GM12878 (cell line): ENCODE results near the gene DCAF6. TPM values are rescaled to one million over a fixed set of nuclear protein-coding genes. Genes with fewer than 3 reads are reported as not detected.

ENCODE experiments used
- ATAC-seq: fragments of 200-7000 bp; cut with Tn5 transposase; 3 replicates; pipeline ENCODE4 v1.9.1; 2020; ENCODE audit warnings: mild to moderate bottlenecking, moderate library complexity
- BruUV-seq: library from RNA; stranded (reverse); fragments of 400-500 nt; replicated peaks from 2 replicates; lab custom pipeline; 2021; lab: Mats Ljungman, UMichigan
- CTCF ChIA-PET: fragments of 300-600 bp; sonication (Branson Sonifier 250); formaldehyde crosslinking; extraction: SDS; loops from one replicate; lab custom pipeline; 2021; ENCODE audit warnings: inconsistent platforms; lab: Yijun Ruan, JAX
- POLR2A ChIA-PET: fragments of 350-600 bp; formaldehyde crosslinking; extraction: SDS; loops from one replicate; lab custom pipeline; 2021; ENCODE audit warnings: inconsistent platforms; lab: Charles Lee
- RAD21 ChIA-PET: fragments of 300-600 bp; sonication (Branson Sonifier 250); formaldehyde crosslinking; loops from one replicate; lab custom pipeline; 2023; ENCODE audit warnings: antibody characterized with exemption; ENCODE audit not compliant: unreplicated experiment; lab: Charles Lee
- SMC1A ChIA-PET: fragments of 300-600 bp; sonication (Branson Sonifier 250); formaldehyde crosslinking; loops from one replicate; lab custom pipeline; 2023; ENCODE audit not compliant: unreplicated experiment, uncharacterized antibody; lab: Charles Lee
- DNase-seq: peaks from one replicate; pipeline ENCODE4 v3.0.0-alpha.2; 2011; ENCODE audit warnings: low read depth, low spot score
- FAIRE-seq: peaks from 3 replicates; lab custom pipeline; 2011; peaks lifted over from hg19 to GRCh38; lab: Jason Lieb, UNC
- H2AFZ ChIP-seq: 2 replicates; pipeline ENCODE4 v1.6.0; 2011; ENCODE audit warnings: low read depth, low read length, control low read depth; ENCODE audit not compliant: control insufficient read depth
- H3K27ac ChIP-seq: 2 replicates; pipeline ENCODE4 v1.5.1; 2011; ENCODE audit warnings: control low read depth; ENCODE audit not compliant: control insufficient read depth, insufficient read depth
- H3K27me3 ChIP-seq, 2 experiments: replicated peaks in 1 of 2; 2 replicates each; pipeline versions ENCODE4 v1.6.0 to v1.6.1; 2011; ENCODE audit warnings: low read length in 1 of 2; ENCODE audit not compliant: control insufficient read depth in 2 of 2, insufficient read depth in 2 of 2
- H3K36me3 ChIP-seq, 2 experiments: 2 replicates each; pipeline ENCODE4 v1.5.1; 2011; ENCODE audit warnings: low read length in 1 of 2; ENCODE audit not compliant: control insufficient read depth in 2 of 2, insufficient read depth in 2 of 2
- H3K4me1 ChIP-seq: 2 replicates; pipeline ENCODE4 v1.6.1; 2011; ENCODE audit warnings: mild to moderate bottlenecking, low read length, moderate library complexity, mixed read lengths; ENCODE audit not compliant: control insufficient read depth, insufficient read depth
- H3K4me2 ChIP-seq: 2 replicates; pipeline ENCODE4 v1.6.0; 2011; ENCODE audit warnings: control low read depth; ENCODE audit not compliant: control insufficient read depth, insufficient read depth
- H3K4me3 ChIP-seq: fragments of 200-600 bp; sonication (generic); 2 replicates; pipeline ENCODE4 v1.5.1; 2016
- H3K79me2 ChIP-seq: 2 replicates; pipeline ENCODE4 v1.6.0; 2011; ENCODE audit warnings: low read length; ENCODE audit not compliant: control insufficient read depth, insufficient read depth
- H3K9ac ChIP-seq: 2 replicates; pipeline ENCODE4 v1.8.0; 2011; ENCODE audit warnings: low read length, control low read depth, mixed read lengths; ENCODE audit not compliant: control insufficient read depth, insufficient read depth
- H3K9me3 ChIP-seq: replicated peaks from 3 replicates; pipeline ENCODE4 v1.5.1; 2011; ENCODE audit warnings: mild to moderate bottlenecking, low read length; ENCODE audit not compliant: control insufficient read depth, insufficient read depth
- H4K20me1 ChIP-seq: 2 replicates; pipeline ENCODE4 v1.6.0; 2011; ENCODE audit not compliant: control insufficient read depth, insufficient read depth
- ATF3 ChIP-seq: IDR thresholded peaks from 2 replicates; pipeline ENCODE4 v1.6.1; 2011; ENCODE audit warnings: low read depth, mild to moderate bottlenecking, low read length, moderate library complexity, borderline replicate concordance; ENCODE audit errors: extremely low read depth
- ESRRA ChIP-seq: IDR thresholded peaks from 2 replicates; pipeline ENCODE4 v1.6.1; 2012; ENCODE audit warnings: mild to moderate bottlenecking, low read length, improper control_type of control experiment
- HDAC6 ChIP-seq: fragments of 200-600 bp; sonication (generic); IDR thresholded peaks from one replicate; pipeline ENCODE4 v1.8.0; 2017; ENCODE audit warnings: antibody characterized with exemption; ENCODE audit not compliant: unreplicated experiment
- HSF1 ChIP-seq: fragments of 150-350 bp; IDR thresholded peaks from 2 replicates; pipeline ENCODE4 v1.6.1; 2014; ENCODE audit warnings: mild to moderate bottlenecking, low read depth, low read length
- PRDM15 ChIP-seq: fragments of 450-650 bp; formaldehyde crosslinking; IDR thresholded peaks from 2 replicates; pipeline ENCODE4 v1.4.0; 2020; ENCODE audit warnings: mild to moderate bottlenecking, moderate library complexity
- SMC3 ChIP-seq: IDR thresholded peaks from 2 replicates; pipeline ENCODE4 v1.6.1; 2011; ENCODE audit warnings: low read length, improper control_type of control experiment, borderline replicate concordance
- USF2 ChIP-seq: IDR thresholded peaks from 2 replicates; pipeline ENCODE4 v1.6.1; 2011; ENCODE audit warnings: low read depth, low read length, improper control_type of control experiment, borderline replicate concordance
- ZNF592 ChIP-seq: fragments of 450-650 bp; IDR thresholded peaks from 2 replicates; pipeline ENCODE4 v1.6.1; 2017; ENCODE audit warnings: mild to moderate bottlenecking, moderate library complexity
- WGBS: methylation state at CpG from one replicate; pipeline ENCODE4 v1.1.6; 2016; ENCODE audit warnings: low lambda C conversion rate; ENCODE audit not compliant: insufficient replicate concordance, insufficient coverage; ENCODE audit errors: missing lambda C conversion rate; 5-methylcytosine and 5-hydroxymethylcytosine counted together
- in situ Hi-C: fragments of 300-500 bp; cut with MboI; formaldehyde crosslinking; loops from 9 replicates; pipeline ENCODE4 v1.14.3; 2018; ENCODE audit warnings: mixed read lengths
- intact Hi-C: fragments of 100-400 bp; cut with micrococcal nuclease; formaldehyde crosslinking; loops from one replicate; pipeline ENCODE4 v1.14.2; 2022; ENCODE audit not compliant: unreplicated experiment
- polyA plus RNA-seq, 11 experiments: library from polyadenylated mRNA; depleted of rRNA in 4 of 11; unstranded in 6 of 11; stranded (reverse) in 5 of 11; fragments of >200 nt; fragmentation: Nextera tagmentation in 4 of 11; fragmentation: Illumina TruSeq in 1 of 11; extraction: Ambion mirVana in 4 of 11; extraction: Trizol in 1 of 11; gene quantifications; 1 replicate in 1 of 11; 2 replicates in 10 of 11; pipeline versions ENCODE4 v1.2.1 to v1.2.3, GENCODE V29; 2011 to 2016; ENCODE audit warnings: inconsistent platforms in 2 of 11, missing spikeins in 2 of 11, low read depth in 1 of 11
- total RNA-seq, 4 experiments: library from RNA; depleted of rRNA in 3 of 4; stranded (reverse); fragments of >200 nt in 3 of 4; fragmentation: Illumina TruSeq in 1 of 4; extraction: Trizol in 1 of 4; gene quantifications; 2 replicates each; pipeline versions ENCODE4 v1.2.1 to v1.2.3, GENCODE V29; 2013 to 2021

The DCAF6 gene
- total and polyA plus RNA-seq, 10 of the 15 experiments (the other 5 are each of a cell fraction or from before 2014, with no cell fraction given) = 11.4 to 62.7 (median 33.0) TPM

- Histone ChIP-seq H3K9me3 (no peaks in the 10 kb centered on the region), H3K4me1 (peaks cover 4% of the 10 kb centered on the region; the same call in 1 of the 2 replicates), H3K4me3 (no peak overlapping the region), H2AFZ (no peak overlapping the region), H3K9ac (no peak overlapping the region), H3K36me3 (no peaks in the 10 kb centered on the region; a peak in 2 of 4 replicates), H3K4me2 (no peak overlapping the region), H3K27ac (no peak overlapping the region), H3K27me3 (no peaks in the 10 kb centered on the region), H4K20me1 (no peaks in the 10 kb centered on the region), H3K79me2 (no peaks in the 10 kb centered on the region)
- BruUV-seq = TSS peak; percentile 19
- WGBS = 84% methylated on average over 5 of the region's 5 CpGs
- ATAC-seq (no peak), DNase-seq (no peak), FAIRE-seq (no peak)
- ChIA-PET SMC1A (interaction anchor here (0.7 to 1.7 kb wide), 7 partner anchors 9 to 51 kb away, joined by 3 to 6 read pairs (median 3); no protein-coding TSS in a partner anchor), CTCF (interaction anchor here (0.8 to 2.0 kb wide), 4 partner anchors 9 to 51 kb away, joined by 3 to 5 read pairs (median 3); no protein-coding TSS in a partner anchor), POLR2A (no interaction called here), RAD21 (no interaction called here)
- intact Hi-C loops = no loop called here
- no peak for TF ChIP-seq PRDM15 (CRISPR knock-in tag)
- no peak for TF ChIP-seq USF2
- no peak for TF ChIP-seq ZNF592
- no peak for TF ChIP-seq SMC3
- TF ChIP-seq HDAC6 = no peak
- TF ChIP-seq HSF1 = no peak
- TF ChIP-seq ESRRA = no peak
- no peak for TF ChIP-seq ATF3
- in situ Hi-C loops = no loop called here
Observed at GRCh38 chr1:168031198-168031597, 94.7 kb downstream of the DCAF6 start.
